HepG2 (cell line): Measurements from ENCODE around the gene ATP8B4.

Experiments
- ATRX ChIP-seq: sonication (generic); formaldehyde crosslinking; IDR thresholded peaks from 2 replicates; pipeline ENCODE4 v1.4.0; 2020; ENCODE audit warnings: missing genetic modification reagents, borderline replicate concordance
- BORCS8-MEF2B ChIP-seq: sonication (generic); formaldehyde crosslinking; IDR thresholded peaks from 2 replicates; pipeline ENCODE4 v1.8.0; 2022; ENCODE audit warnings: mild to moderate bottlenecking, missing genetic modification reagents
- CTCF ChIP-seq: sonication (generic); formaldehyde crosslinking; IDR thresholded peaks from 2 replicates; pipeline ENCODE4 v1.5.0; 2020; ENCODE audit warnings: mild to moderate bottlenecking, missing genetic modification reagents, moderate library complexity
- FOXO4 ChIP-seq: sonication (generic); formaldehyde crosslinking; conservative IDR thresholded peaks from 2 replicates; pipeline ENCODE4 v1.8.1; 2023; ENCODE audit warnings: missing genetic modification reagents
- KIAA2018 ChIP-seq: sonication (generic); formaldehyde crosslinking; IDR thresholded peaks from 2 replicates; pipeline ENCODE4 v1.5.0; 2020; ENCODE audit warnings: mild to moderate bottlenecking, missing genetic modification reagents, borderline replicate concordance
- POLR2A ChIP-seq, 2 experiments: IDR thresholded peaks; 2 replicates each; pipeline ENCODE4 v1.6.1; 2011; ENCODE audit warnings: low read depth in 2 of 2, low read length in 2 of 2, mild to moderate bottlenecking in 1 of 2, moderate library complexity in 1 of 2; ENCODE audit not compliant: insufficient read depth in 1 of 2
- RNF2 ChIP-seq: fragments of 450-650 bp; conservative IDR thresholded peaks from 2 replicates; pipeline ENCODE4 v1.6.1; 2016; ENCODE audit warnings: low read depth
- SMC3 ChIP-seq: IDR thresholded peaks from 2 replicates; pipeline ENCODE4 v1.6.1; 2011; ENCODE audit warnings: low read length, improper control_type of control experiment
- TCF7 ChIP-seq: sonication (generic); IDR thresholded peaks from 2 replicates; pipeline ENCODE4 v1.6.1; 2016; ENCODE audit warnings: antibody characterized with exemption, low read depth
- TOE1 ChIP-seq: sonication (generic); formaldehyde crosslinking; IDR thresholded peaks from 2 replicates; pipeline ENCODE4 v1.4.0; 2020; ENCODE audit warnings: mild to moderate bottlenecking, missing genetic modification reagents
- ZFP41 ChIP-seq: sonication (generic); formaldehyde crosslinking; IDR thresholded peaks from 2 replicates; pipeline ENCODE4 v1.4.0; 2020; ENCODE audit warnings: mild to moderate bottlenecking, missing genetic modification reagents, borderline replicate concordance
- ZNF615 ChIP-seq: sonication (generic); formaldehyde crosslinking; IDR thresholded peaks from 2 replicates; pipeline ENCODE4 v1.5.0; 2020; ENCODE audit warnings: mild to moderate bottlenecking, missing genetic modification reagents, borderline replicate concordance
- ZSCAN20 ChIP-seq: sonication (generic); formaldehyde crosslinking; IDR thresholded peaks from 2 replicates; pipeline ENCODE4 v1.4.0; 2020; ENCODE audit warnings: missing genetic modification reagents, mild to moderate bottlenecking, borderline replicate concordance

GRCh38 chr15:50068016-50068415 lies 51.0 kb downstream of the ATP8B4 start:
- TF ChIP-seq ZSCAN20 (CRISPR knock-in tag) (no peak), RNF2 (no peak), ATRX (CRISPR knock-in tag) (no peak), SMC3 (no peak), CTCF (CRISPR knock-in tag) (peak; percentile 47), POLR2A (IDR thresholded peaks at IDR 0.05; ENCODE audit: insufficient read depth in 1 of 2, low read depth in 2 of 2, low read length in 2 of 2) (no peak), TCF7 (no peak), FOXO4 (CRISPR knock-in tag) (no peak), ZNF615 (CRISPR knock-in tag) (no peak), ZFP41 (no peak), KIAA2018 (CRISPR knock-in tag) (no peak), TOE1 (no peak), BORCS8-MEF2B (CRISPR knock-in tag) (no peak)
